HG03039 (cell line): ENCODE data around the gene ZNF367.

Experiments
- ATAC-seq: cut with Tn5 transposase; IDR thresholded peaks from one replicate; pipeline ENCODE4 v1.9.1; 2021; ENCODE audit warnings: mild to moderate bottlenecking, moderate library complexity; ENCODE audit not compliant: unreplicated experiment

ZNF367 gene

DNA sequence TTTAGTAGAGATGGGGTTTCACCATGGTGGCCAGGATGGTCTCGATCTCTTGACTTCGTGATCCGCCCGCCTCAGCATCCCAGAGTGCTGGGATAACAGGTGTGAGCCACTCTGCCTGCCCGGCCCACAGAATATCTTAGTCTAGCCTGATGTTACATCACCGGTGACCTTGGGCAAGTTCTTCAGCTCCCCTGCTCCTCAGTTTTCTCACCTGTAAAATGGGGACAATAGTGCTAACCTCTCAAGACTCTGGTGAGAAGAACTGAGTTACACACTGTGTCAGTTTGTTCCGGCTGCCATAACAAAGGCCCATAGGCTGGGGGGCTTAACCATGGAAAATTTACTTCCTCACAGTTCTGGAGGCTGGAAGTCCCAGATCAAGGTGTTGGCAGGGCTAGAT lies 19.3 kb upstream of the ZNF367 start:
- ATAC-seq = no peak

GRCh38 chr9:96436456-96437126 lies 18.4 kb upstream of the ZNF367 start:
- ATAC-seq = no peak

- ATAC-seq = no peak
Measured at GRCh38 chr9:96436063-96436455, 17.9 kb upstream of the ZNF367 start.

GRCh38 chr9:96435345-96435744 lies 17.2 kb upstream of the ZNF367 start:
- no peak for ATAC-seq

- ATAC-seq = no peak
Measured at GRCh38 chr9:96430377-96430776, 12.2 kb upstream of the ZNF367 start.

GRCh38 chr9:96429732-96430131 lies 11.6 kb upstream of the ZNF367 start:
- no peak for ATAC-seq

- no peak for ATAC-seq
Measured at GRCh38 chr9:96425500-96426169, 7.5 kb upstream of the ZNF367 start.

DNA sequence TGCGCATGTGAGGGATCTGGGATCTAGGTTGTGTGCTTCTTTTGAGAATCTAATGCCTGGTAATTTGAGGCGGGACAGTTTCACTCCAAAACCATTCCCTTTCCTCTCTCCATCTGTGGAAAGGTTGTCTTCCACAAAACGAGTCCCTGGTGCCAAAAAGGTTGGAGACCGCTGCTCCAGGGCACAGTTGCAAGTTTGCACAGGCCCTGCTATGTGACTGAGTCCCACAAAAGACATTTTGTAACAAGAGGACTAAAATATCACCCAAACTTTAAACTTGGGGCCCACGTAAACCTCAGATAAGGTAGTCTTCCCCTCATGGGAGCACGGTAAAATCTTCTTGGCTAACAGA lies 5.8 kb upstream of the ZNF367 start:
- ATAC-seq = no peak

GRCh38 chr9:96423322-96423984 lies 5.3 kb upstream of the ZNF367 start:
- ATAC-seq = no peak

DNA sequence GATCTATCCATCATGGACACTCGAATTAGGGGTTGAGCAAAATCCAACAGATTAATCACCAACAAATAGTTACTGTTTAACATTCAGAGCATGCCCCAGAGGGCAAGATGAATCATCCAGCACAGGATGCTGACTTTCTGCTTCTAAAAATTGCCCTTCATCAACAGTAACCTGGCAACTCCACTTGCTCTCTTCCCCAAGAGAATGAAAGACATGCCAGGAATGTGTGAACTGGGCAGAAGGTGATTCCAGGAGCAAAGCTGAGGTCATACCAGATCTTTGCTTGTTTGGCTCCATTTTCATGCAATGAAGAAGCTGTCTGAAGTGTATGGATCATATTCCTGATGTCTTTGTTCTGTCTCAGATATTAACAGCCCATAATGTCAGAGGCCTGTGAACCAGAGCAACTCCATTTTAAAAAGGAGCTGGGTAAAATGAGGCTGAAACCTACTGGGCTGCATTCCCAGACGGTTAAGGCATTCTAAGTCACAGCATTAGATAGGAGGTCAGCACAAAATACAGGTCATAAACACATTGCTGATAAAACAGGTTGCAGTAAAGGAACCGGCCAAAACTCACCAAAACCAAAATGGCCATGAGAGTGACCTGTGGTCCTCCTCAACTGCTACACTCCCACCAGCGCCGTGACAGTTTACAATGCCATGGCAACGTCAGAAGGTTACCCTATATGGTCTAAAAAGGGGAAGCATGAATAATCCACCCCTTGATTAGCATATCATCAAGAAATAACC lies 2.5 kb upstream of the ZNF367 start:
- ATAC-seq = no peak

DNA sequence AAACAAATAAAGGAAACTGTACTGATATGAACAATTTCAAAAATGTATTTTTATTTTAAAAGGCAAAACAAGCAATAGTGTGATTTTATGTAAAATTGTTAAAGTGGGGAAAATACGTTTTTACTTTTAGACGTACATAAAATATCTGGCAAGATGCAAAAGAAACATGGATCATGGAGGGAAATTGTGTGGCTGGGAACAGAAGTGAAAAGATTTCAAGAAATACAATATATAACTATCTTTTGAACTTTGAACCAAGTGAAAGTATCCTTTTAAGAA lies 1.5 kb upstream of the ZNF367 start:
- ATAC-seq = no peak

GRCh38 chr9:96418920-96419690 lies 935 bp upstream of the ZNF367 start:
- ATAC-seq = peak; percentile 26

DNA sequence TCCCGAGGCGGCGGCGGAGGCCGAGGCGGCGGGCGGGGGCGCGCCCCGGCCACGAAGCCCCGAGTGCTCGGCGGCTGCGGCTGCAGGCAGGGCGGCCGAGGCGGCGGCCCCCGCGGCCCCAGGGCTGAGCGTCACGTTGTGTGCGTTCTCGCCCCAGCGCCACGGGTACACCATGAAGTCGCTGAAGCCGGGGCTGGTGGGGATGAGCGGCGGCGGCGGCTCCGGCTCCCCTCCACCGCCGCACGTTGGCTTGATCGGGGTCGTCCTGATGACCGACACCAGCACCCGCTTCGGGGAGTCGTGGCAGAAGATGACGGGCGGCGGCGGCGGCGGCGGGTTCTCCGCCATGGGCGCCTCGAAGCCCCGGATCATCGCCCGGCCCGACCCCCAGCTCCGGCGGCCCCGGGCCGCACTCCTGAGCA lies 498 bp downstream of the ZNF367 start:
- peak; percentile 1 for ATAC-seq

GRCh38 chr9:96417051-96417586 lies 1.1 kb downstream of the ZNF367 start:
- peak; percentile 22 for ATAC-seq

- no peak for ATAC-seq
Measured at GRCh38 chr9:96413302-96414221, 4.6 kb downstream of the ZNF367 start.

DNA sequence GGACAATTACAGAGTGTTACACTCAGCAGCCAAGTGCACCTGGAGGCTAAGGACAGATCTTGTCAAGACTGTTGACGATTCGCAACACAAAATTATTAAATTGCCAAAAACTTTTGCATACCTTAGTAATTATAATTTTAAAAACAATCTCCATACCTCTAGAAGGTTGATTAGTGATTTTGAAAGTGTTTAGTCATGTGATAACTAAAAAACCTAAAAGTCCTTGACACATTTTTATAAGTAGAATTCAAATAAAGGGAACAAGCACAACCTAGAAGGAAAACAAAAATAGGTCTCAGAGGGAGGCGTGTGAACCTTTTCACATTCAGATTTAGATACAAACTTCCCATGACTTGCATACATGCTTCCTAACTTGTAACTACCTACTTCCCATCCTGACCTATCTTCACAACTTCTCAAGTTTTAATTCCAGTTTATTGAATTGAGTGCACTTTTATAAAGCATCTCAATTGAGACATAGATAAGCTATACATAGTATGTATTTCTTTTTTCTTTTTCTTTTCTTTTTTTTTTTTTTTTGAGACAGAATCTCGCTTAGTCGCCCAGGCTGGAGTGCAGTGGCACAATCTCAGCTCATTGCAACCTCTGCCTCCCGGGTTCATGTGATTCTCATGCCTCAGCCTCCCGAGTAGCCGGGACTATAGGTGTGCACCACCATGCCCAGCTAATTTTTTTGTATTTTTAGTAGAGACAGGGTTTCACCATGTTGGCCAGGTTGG lies 5.8 kb downstream of the ZNF367 start:
- ATAC-seq = no peak

DNA sequence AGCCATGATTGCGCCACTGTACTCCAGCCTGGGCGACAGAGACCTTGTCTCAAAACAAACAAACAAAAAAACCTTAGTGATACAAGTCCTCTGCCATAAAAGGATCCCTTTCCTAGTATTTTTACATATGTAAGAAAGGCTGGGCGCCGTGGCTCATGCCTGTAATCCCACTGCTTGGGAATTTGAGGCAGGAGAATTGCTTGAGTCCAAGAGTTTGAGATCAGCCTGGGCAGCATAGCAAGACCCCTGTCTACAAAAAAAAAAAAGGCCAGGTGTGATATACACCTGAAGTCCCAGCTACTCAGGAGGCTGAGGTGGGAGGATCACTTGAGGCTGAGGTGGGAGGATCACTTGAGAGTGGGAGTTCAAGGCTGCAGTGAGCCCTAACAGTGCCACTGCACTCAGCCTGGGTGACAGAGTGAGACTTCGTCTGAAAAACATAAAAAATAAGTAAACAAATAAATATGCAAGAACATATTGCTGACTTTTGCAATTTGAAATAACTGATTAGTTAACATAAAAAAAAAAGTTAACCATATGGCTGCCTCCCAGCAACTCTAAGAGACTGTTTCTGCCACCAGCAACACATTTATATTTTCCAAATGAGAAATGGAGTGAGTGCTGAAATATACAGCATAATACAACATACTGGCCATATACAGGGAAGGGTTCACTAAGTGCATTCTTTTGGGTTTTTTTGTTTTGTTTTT lies 6.9 kb downstream of the ZNF367 start:
- no peak for ATAC-seq
